ENCODE results near the gene SORT1. TPM values are rescaled to one million over a fixed set of nuclear protein-coding genes. Genes with fewer than 3 reads are reported as not detected.
A peak's percentile ranks its signal among the peaks of the same experiment; 100 is the strongest.
"Not testable (repeated sequence)": the region's sequence is repeated elsewhere in the genome, so short reads cannot be mapped to it uniquely, and the experiment has no call there.

The SORT1 gene
- 100 to 1,000 TPM in 2 of 4 donors, 10 to 100 TPM in 2; 66.6 to 142 (median 105) TPM for total RNA-seq

DNA sequence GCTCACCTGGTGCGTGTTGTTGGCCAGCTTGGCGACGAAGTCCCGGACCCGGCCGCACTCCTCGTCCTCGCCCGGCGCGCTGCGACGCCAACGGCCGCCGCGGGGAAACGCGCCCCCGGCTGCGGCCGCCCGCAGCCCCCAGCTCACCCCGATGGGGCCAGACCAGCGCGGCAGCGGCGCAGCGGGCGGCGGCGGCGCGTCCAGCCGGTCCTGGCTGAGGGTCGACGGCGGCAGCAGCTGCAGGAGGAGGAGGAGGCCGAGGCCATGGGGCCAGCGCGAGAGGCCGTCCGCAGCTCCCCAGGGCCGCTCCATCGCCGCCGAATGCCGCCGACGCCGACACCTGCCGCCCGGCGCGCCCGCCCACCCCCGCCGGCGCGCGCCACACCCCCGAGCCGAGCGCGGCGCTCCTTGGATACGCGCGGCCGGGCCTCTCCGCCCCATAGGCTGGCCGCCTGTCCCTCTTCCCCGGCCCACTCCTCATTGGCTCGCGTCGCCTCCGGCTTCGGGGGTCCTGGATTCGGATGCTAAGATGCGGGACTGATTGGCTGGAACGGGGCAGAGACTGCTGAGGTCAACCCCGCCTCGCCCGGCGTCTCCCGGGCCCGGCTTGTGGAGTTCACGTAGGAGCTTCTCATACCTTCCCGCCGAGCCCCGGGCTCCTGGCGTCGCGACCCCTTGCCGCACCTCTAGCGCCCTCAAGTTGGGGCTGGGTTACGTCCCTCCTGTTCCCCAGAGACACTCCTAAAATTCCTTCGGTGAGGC is at the start of gene SORT1:
SORT1 (minus strand) TSS at position 338 of the 762 bp plus-strand sequence; CDS start at position 312, 26 bp downstream.
- TF ChIP-seq EP300 (IDR thresholded peaks at IDR 0.05): no peak
- TF ChIP-seq, protein P1, sequence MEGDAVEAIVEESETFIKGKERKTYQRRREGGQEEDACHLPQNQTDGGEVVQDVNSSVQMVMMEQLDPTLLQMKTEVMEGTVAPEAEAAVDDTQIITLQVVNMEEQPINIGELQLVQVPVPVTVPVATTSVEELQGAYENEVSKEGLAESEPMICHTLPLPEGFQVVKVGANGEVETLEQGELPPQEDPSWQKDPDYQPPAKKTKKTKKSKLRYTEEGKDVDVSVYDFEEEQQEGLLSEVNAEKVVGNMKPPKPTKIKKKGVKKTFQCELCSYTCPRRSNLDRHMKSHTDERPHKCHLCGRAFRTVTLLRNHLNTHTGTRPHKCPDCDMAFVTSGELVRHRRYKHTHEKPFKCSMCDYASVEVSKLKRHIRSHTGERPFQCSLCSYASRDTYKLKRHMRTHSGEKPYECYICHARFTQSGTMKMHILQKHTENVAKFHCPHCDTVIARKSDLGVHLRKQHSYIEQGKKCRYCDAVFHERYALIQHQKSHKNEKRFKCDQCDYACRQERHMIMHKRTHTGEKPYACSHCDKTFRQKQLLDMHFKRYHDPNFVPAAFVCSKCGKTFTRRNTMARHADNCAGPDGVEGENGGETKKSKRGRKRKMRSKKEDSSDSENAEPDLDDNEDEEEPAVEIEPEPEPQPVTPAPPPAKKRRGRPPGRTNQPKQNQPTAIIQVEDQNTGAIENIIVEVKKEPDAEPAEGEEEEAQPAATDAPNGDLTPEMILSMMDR (IDR thresholded peaks at IDR 0.05): peak in 1 of 4 experiments; percentile 14
- TF ChIP-seq POLR2A (IDR thresholded peaks at IDR 0.05): peak; percentile 59 to 91
- TF ChIP-seq POLR2AphosphoS5 (IDR thresholded peaks at IDR 0.05): peak; percentile 36
- H3K27ac ChIP-seq: peak within 1 kb of the TSS; percentile 91 to 97 (median 92)
- peaks cover 0 to 20% of the 10 kb centered on the region in 2 donors for H3K36me3 ChIP-seq
- H3K27me3 ChIP-seq: no peaks in the 10 kb centered on the region
- H3K4me3 ChIP-seq: peak within 1 kb of the TSS; percentile 33 to 76
- H3K9me3 ChIP-seq: no peaks in the 10 kb centered on the region
- peaks cover 11 to 59% (median 21%) of the 10 kb centered on the region in 3 donors for H3K4me1 ChIP-seq
- no CpG with 5 or more reads among the region's 98 CpGs for whole genome bisulfite sequencing, 2 donors (ENCODE audit: low coverage in 1 of 2)
- ATAC-seq: peak; percentile 95

DNA sequence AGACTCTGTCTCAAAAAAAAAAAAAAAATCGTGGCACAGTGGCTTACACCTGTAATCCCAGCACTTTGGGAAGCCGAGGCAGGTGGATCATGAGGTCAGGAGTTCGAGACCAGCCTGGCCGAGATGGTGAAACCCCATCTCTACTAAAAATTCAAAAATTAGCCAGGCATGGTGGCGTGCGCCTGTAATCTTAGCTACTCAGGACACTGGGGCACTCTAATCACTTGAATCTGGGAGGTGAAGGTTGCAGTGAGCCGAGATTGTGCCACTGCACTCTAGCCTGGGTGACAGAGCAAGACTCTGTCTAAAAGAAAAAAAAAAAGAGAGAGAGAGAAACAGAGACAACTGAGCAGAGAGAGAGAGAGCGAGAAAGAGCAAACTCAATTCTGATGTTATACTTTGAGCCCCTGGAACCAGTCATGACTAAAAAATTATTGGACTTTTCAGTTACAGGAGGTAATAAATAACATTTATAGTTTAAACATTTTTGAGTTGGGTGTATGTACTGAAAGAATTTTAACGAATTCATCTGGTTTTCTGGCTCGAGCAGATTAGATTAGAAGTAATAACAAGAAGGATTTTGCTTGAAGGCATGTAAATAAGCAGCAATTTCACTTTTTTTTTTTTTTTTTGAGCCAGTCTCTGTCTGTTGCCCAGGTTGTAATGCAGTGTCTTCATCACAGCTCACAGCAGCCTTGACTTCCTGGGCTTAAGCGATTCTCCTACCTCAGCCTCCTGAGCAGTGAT is 48.4 kb upstream of the SORT1 start:
- peaks cover 20% of the 10 kb centered on the region for H3K27me3 ChIP-seq

DNA sequence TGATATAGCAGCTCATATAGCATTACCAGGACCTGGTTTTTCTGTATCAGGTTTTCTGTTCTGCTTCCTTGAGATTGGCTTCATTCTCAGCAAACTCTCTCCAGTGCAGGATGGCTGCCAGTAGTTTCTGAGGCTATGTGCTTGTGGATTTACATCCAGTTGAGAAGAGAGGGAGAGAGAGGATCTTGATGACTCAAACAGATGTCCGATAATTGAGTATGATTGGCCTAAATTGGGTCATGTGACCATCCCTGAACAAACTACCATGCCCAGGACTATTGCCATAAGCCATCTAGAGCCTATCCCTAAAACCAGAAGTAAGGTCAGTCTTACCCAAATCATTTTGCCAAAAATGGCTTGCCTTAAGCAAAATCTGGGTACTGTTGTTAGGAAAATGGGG is 46.6 kb upstream of the SORT1 start:
- no peaks in the 10 kb centered on the region for H3K4me1 ChIP-seq
- no peak overlapping the region for H3K27ac ChIP-seq
- no peaks in the 10 kb centered on the region for H3K9me3 ChIP-seq
- no peak for TF ChIP-seq POLR2A (IDR thresholded peaks at IDR 0.05)
- no peaks in the 10 kb centered on the region for H3K36me3 ChIP-seq
- no peak for ATAC-seq
- peaks cover 20% of the 10 kb centered on the region for H3K27me3 ChIP-seq
- H3K4me3 ChIP-seq: no peak overlapping the region
- WGBS, 2 donors (ENCODE audit: low coverage in 1 of 2): 60 to 90% methylated on average over 1 of the region's 1 CpG

More for the DNA sequence above, 48.4 kb upstream of the SORT1 start:
- not testable (repeated sequence) for H3K36me3 ChIP-seq, H3K27ac ChIP-seq, H3K4me3 ChIP-seq, H3K4me1 ChIP-seq, ATAC-seq, H3K9me3 ChIP-seq
- 58 to 66% methylated on average over 6 to 11 of the region's 11 CpGs for WGBS, 2 donors (ENCODE audit: low coverage in 1 of 2)

DNA sequence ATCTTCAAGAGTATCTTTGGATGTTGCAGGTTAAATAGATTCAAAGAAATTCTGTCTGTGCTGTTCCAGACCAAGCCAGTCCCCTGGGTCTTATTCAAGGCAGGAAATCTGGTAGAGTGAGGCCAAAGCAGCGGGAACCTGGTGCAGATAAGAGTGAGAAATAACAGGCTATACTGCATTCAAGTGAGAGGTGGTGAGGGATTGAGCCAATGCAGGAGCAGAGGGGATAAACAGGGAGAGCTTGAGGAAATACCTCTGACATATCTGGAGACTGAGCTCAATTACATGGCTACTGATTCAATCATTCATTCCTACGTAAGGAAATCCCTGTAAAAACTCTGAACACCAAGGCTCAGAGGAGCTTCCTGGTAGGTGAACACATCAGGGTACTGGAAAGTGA is 45.8 kb upstream of the SORT1 start:
- Histone ChIP-seq H3K9me3 (no peaks in the 10 kb centered on the region), H3K36me3 (no peaks in the 10 kb centered on the region), H3K4me3 (no peak overlapping the region), H3K27ac (no peak overlapping the region), H3K4me1 (no peaks in the 10 kb centered on the region), H3K27me3 (peaks cover 20% of the 10 kb centered on the region)
- 26 to 56% methylated on average over 2 of the region's 2 CpGs for WGBS, 2 donors (ENCODE audit: low coverage in 1 of 2)
- ATAC-seq: no peak
- TF ChIP-seq POLR2A (IDR thresholded peaks at IDR 0.05): no peak
- TF ChIP-seq, protein P1 (IDR thresholded peaks at IDR 0.05): no peak
- TF ChIP-seq EP300 (IDR thresholded peaks at IDR 0.05): no peak
- TF ChIP-seq POLR2AphosphoS5 (IDR thresholded peaks at IDR 0.05): no peak

DNA sequence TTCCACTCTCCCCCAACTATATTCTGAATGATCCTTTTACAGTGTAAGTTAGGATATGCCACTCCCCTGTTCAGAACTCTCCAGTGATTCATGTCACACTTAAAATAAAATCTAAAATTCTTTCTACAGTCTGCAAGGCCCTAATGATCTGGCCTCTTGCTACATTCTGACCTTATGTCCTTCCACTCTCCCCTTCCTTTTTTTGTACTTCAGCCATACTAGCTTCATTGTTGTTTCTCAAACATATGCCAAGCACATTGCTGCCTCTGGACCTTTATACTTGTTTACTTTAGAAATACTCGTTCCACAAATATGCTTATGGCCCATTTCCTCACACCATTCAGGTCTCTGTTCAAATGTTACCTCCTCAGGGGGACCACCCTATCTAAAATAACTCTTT is 43.4 kb upstream of the SORT1 start:
- no peaks in the 10 kb centered on the region for H3K9me3 ChIP-seq
- WGBS, 2 donors (ENCODE audit: low coverage in 1 of 2): 23 to 25% methylated on average over 1 of the region's 1 CpG
- H3K4me3 ChIP-seq: no peak overlapping the region
- TF ChIP-seq, protein P1 (IDR thresholded peaks at IDR 0.05): no peak
- TF ChIP-seq POLR2AphosphoS5 (IDR thresholded peaks at IDR 0.05) (no peak), POLR2A (IDR thresholded peaks at IDR 0.05) (no peak), EP300 (IDR thresholded peaks at IDR 0.05) (no peak)
- H3K27ac ChIP-seq: no peak overlapping the region
- no peak for ATAC-seq
- peaks cover 20% of the 10 kb centered on the region for H3K27me3 ChIP-seq
- no peaks in the 10 kb centered on the region for H3K36me3 ChIP-seq
- H3K4me1 ChIP-seq: no peaks in the 10 kb centered on the region
